ENCODE data around the gene PTPN13. TPM values are rescaled to one million over a fixed set of nuclear protein-coding genes. Genes with fewer than 3 reads are reported as not detected.

The PTPN13 gene
- total RNA-seq, 2 donors from 2014 or later, result 18.6 to 36.4 TPM

GRCh38 chr4:86822136-86822535 is 228.0 kb downstream of the PTPN13 start:
- TF ChIP-seq, protein P1, sequence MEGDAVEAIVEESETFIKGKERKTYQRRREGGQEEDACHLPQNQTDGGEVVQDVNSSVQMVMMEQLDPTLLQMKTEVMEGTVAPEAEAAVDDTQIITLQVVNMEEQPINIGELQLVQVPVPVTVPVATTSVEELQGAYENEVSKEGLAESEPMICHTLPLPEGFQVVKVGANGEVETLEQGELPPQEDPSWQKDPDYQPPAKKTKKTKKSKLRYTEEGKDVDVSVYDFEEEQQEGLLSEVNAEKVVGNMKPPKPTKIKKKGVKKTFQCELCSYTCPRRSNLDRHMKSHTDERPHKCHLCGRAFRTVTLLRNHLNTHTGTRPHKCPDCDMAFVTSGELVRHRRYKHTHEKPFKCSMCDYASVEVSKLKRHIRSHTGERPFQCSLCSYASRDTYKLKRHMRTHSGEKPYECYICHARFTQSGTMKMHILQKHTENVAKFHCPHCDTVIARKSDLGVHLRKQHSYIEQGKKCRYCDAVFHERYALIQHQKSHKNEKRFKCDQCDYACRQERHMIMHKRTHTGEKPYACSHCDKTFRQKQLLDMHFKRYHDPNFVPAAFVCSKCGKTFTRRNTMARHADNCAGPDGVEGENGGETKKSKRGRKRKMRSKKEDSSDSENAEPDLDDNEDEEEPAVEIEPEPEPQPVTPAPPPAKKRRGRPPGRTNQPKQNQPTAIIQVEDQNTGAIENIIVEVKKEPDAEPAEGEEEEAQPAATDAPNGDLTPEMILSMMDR (IDR thresholded peaks at IDR 0.05), result no peak

GRCh38 chr4:86825511-86825910 is 231.4 kb downstream of the PTPN13 start:
- Histone ChIP-seq H3K4me3 (no peak overlapping the region), H3K27ac (no peak overlapping the region), H3K4me1 (ENCODE audit: control insufficient read depth in 1 of 2, low read depth in 2 of 2) (no peaks in the 10 kb centered on the region), H3K27me3 (replicated peaks; ENCODE audit: insufficient read depth) (no peaks in the 10 kb centered on the region), H3K36me3 (no peaks in the 10 kb centered on the region), H3K9me3 (no peaks in the 10 kb centered on the region)
- ATAC-seq (ENCODE audit: insufficient number of reproducible peaks, low FRiP score, low read depth) (no peak), DNase-seq (ENCODE audit: low spot score) (no peak)
- TF ChIP-seq, protein P1 (IDR thresholded peaks at IDR 0.05), result no peak

More at GRCh38 chr4:86822136-86822535, 228.0 kb downstream of the PTPN13 start:
- DNase-seq (ENCODE audit: low spot score) (no peak), ATAC-seq (ENCODE audit: insufficient number of reproducible peaks, low FRiP score, low read depth) (no peak)
- Histone ChIP-seq H3K27ac (no peak overlapping the region), H3K9me3 (no peaks in the 10 kb centered on the region), H3K4me3 (no peak overlapping the region), H3K27me3 (replicated peaks; ENCODE audit: insufficient read depth) (no peaks in the 10 kb centered on the region), H3K4me1 (ENCODE audit: control insufficient read depth in 1 of 2, low read depth in 2 of 2) (no peaks in the 10 kb centered on the region), H3K36me3 (no peaks in the 10 kb centered on the region)

GRCh38 chr4:86831262-86832130 is 237.4 kb downstream of the PTPN13 start:
- H3K36me3 ChIP-seq, result no peaks in the 10 kb centered on the region
- no peaks in the 10 kb centered on the region for H3K4me1 ChIP-seq (ENCODE audit: control insufficient read depth in 1 of 2, low read depth in 2 of 2)
- no peaks in the 10 kb centered on the region for H3K9me3 ChIP-seq
- TF ChIP-seq, protein P1 (IDR thresholded peaks at IDR 0.05), result no peak
- no peak overlapping the region for H3K4me3 ChIP-seq
- H3K27ac ChIP-seq, result no peak overlapping the region
- DNase-seq (ENCODE audit: low spot score) (no peak), ATAC-seq (ENCODE audit: insufficient number of reproducible peaks, low FRiP score, low read depth) (no peak)
- no peaks in the 10 kb centered on the region for H3K27me3 ChIP-seq (replicated peaks; ENCODE audit: insufficient read depth)

- no peaks in the 10 kb centered on the region for H3K27me3 ChIP-seq (replicated peaks; ENCODE audit: insufficient read depth)
- DNase-seq (ENCODE audit: low spot score) (no peak), ATAC-seq (ENCODE audit: insufficient number of reproducible peaks, low FRiP score, low read depth) (no peak)
- TF ChIP-seq, protein P1 (IDR thresholded peaks at IDR 0.05), result no peak
- no peaks in the 10 kb centered on the region for H3K9me3 ChIP-seq
- no peaks in the 10 kb centered on the region for H3K36me3 ChIP-seq
- H3K4me3 ChIP-seq, result no peak overlapping the region
- no peak overlapping the region for H3K27ac ChIP-seq
- no peaks in the 10 kb centered on the region for H3K4me1 ChIP-seq (ENCODE audit: control insufficient read depth in 1 of 2, low read depth in 2 of 2)
Observed at GRCh38 chr4:86833615-86834014, 239.5 kb downstream of the PTPN13 start.

DNA sequence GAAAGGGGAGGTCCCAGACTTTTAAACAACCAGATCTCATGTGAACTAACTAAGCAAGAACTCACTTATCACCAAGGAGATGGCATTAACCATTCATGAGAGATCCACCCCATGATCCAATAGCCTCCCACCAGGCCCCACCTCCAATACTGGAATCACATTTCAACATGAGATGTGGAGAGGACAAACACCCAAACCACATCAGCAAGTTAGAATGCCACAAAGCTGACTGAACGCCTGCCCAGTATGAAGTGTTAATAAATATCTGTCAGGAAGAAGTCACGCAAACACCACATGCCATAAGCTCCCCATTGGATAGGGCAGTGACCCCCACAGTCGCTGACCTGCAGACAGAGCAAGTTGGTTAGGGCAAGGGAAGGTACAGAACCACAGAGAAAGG is 240.8 kb downstream of the PTPN13 start:
- ATAC-seq (ENCODE audit: insufficient number of reproducible peaks, low FRiP score, low read depth) (no peak), DNase-seq (ENCODE audit: low spot score) (no peak)
- no peaks in the 10 kb centered on the region for H3K9me3 ChIP-seq
- TF ChIP-seq, protein P1 (IDR thresholded peaks at IDR 0.05), result no peak
- no peaks in the 10 kb centered on the region for H3K4me1 ChIP-seq (ENCODE audit: control insufficient read depth in 1 of 2, low read depth in 2 of 2)
- H3K36me3 ChIP-seq, result no peaks in the 10 kb centered on the region
- H3K4me3 ChIP-seq, result no peak overlapping the region
- no peaks in the 10 kb centered on the region for H3K27me3 ChIP-seq (replicated peaks; ENCODE audit: insufficient read depth)
- no peak overlapping the region for H3K27ac ChIP-seq
